NCI-H1930 (cell line): ENCODE results near the gene CNGA1.
"Not testable (repeated sequence)": the region's sequence is repeated elsewhere in the genome, so short reads cannot be mapped to it uniquely, and the experiment has no call there.

Source experiments
- DNase-seq, 2 experiments: peaks; one replicate each; lab custom pipeline; 2025; lab: John Stamatoyannopoulos, UW

The CNGA1 gene

GRCh38 chr4:47968847-47969246 lies 47.6 kb downstream of the CNGA1 start:
- no peak for DNase-seq

- DNase-seq = no peak
Measured at GRCh38 chr4:47954677-47955076, 61.8 kb downstream of the CNGA1 start.

GRCh38 chr4:47954245-47954644 lies 62.2 kb downstream of the CNGA1 start:
- DNase-seq = no peak

DNA sequence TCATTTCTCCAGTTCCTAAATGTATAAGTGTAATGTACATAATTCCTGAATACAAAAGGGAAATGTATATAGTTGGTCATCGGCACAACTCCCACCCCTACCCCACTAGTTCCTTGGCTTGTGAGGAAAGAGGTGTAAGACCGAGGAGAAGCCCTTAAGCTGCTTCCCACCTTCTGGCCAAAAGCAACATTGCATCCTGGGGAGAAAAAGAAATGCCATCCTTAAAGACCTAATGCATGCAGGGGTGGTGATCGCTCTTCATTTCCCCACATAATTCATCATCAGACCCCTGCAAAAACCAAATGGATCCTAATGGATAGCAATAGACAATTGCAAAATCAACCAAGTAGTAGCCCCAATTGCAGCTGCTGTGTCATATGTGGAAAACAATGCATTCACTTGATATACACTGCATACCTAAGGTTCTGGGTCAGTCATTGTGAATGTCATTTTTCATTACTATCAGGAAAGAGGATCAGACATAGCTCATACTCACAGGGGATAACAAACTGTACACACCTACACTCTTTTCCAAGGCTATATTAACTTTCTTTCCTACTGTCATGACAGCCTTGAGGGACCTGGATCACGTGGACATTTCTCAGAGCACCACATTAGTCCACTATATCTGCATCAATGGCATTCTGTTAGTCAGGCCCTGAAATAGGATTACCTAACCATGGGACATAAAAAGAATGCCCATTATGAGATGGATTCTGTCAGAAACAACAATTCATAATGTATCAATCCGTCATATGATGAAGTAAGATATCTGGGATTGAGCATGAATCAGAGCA lies 70.4 kb downstream of the CNGA1 start:
- no peak for DNase-seq

- peak; percentile 26 to 37 for DNase-seq
Measured at GRCh38 chr4:47942081-47942819, 74.2 kb downstream of the CNGA1 start.

DNA sequence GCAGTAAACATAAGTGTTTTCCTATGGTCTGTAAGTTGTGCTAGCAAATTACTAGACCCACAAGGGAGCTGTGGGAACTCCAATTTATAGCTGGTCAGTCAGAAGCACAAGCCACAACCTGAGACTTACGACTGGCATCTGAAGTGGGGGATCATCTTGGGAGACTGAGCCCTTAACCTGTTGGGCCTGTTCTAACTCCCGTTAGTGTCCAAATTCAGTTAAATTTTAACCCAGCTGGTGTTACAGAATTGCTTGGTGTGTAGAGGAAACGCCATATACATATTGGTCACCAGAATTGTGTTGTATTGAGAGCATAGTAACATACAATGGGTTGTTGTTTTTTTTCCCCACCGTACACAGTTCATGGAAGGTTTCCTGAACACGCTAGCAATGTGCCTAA lies 77.0 kb downstream of the CNGA1 start:
- no peak for DNase-seq

GRCh38 chr4:47936336-47936735 lies 80.1 kb downstream of the CNGA1 start:
- no peak for DNase-seq

GRCh38 chr4:47933840-47934239 lies 82.6 kb downstream of the CNGA1 start:
- no peak for DNase-seq

DNA sequence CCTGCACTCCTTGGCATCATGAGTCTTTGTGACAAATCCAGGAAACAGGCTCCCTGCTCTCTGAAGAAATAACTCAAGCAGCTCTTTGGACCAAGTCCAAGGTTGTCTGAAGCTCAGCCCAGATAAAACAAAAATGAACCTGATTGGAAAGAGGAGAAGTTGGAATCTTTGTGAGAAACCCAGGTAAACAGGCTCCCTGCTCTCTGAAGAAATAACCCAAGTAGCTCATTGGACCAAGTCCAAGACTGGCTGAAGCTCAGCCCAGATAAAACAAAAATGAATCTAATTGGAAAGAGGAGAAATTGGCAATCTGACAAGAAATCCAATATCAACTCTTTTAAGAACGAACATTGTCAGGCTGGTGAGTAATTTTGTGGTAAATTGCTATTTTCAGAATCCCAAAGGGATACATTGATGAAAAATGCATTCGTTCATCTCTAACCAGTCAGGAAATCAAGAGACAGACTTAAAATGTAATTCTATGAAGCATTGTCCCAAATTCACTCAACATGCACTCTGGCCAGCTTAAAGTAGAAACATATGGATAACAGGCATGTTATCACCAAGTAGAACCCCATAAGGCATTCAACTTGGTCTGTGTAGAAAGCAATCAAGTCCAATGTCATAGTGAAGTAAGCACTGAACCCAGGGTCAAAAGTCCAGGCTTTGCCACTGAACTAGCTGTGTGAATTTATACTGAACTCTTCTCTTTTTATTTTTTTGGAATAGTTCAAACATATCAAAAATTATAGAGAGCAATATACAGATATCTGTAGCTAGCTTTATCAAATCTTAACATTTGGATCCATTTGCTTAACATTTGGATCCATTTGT lies 85.3 kb downstream of the CNGA1 start:
- DNase-seq = no peak

- no peak for DNase-seq
Measured at GRCh38 chr4:47929682-47930201, 86.7 kb downstream of the CNGA1 start.

DNA sequence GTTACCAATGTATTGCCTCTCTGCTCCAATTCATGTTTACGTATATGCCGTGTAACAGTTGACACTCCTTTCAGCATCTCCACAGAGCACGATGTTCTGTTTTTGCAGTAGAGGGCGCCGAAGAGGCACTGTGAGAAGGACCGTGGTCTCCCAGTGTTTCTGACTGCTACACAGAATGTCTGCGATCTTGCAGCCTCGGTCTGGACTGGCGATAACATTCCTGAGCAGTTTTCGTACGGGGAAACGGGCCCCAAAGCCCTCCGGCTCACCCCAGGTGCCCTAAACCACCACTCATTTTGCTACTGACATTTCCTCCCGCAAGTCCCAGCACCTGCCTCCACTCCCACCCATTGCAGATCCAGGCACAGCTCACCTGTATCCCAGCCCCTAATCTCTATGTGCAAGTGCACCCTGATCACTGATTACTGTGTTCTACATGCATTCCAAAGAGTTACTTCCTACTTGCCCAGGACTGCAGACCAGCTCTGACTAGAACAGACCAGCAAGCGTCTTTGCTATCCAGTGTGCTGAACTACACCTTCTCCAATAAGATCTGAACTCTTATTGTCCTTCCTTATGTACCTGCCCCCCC lies 89.7 kb downstream of the CNGA1 start:
- DNase-seq = peak in 1 of 2 experiments; percentile 17

- DNase-seq = not testable (repeated sequence)
Measured at GRCh38 chr4:47923261-47923608, 93.2 kb downstream of the CNGA1 start.

GRCh38 chr4:47922436-47923260 lies 93.8 kb downstream of the CNGA1 start:
- DNase-seq = not testable (repeated sequence)

DNA sequence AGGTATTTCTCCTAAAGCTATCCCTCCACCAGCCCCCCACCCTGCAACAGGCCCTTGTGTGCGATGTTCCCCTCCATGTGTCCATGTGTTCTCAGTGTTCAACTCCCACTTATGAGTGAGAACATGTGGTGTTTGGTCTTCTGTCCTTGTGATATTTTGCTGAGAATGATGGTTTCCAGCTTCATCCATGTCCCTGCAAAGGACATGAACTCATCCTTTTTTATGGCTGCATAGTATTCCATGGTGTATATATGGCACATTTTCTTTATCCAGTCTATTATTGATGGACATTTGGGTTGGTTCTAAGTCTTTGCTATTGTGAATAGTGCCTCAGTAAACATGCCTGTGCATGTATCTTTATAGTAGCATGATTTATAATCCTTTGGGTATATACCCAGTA lies 99.3 kb downstream of the CNGA1 start:
- DNase-seq = not testable (repeated sequence)

DNA sequence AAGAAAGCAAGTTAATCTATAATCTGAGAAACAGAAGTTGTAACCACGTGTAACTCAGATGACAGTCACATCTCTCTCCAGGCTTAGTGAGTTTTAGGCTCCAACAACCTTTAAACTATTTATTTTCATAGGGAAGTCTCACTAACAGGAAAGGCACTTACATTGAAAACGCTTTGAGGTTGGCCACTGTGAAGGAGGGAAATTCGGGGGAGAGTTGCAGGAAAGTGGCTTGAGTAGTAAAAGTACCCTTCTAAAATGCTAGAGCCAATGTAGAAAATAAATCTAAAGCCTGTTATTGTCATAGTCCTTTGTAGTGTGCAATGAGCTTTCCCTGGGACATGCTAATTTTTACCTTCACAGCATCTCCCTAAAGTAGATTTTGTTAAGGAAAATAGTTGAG lies 101.1 kb downstream of the CNGA1 start:
- no peak for DNase-seq

DNA sequence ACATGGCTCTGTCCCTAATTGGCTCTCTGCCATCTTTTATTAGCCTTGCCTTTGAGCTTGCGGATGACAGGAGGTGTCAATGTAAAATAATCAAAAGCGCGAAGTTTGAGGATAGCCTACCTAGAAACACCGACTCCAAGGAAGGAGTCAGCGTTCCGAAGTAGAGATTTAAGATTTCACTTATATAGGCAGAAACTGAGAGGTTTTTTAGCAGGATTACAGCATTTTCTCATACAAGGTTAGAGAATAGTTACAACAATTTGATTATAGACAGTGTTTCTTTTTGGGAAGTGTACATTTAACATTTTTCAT lies 101.6 kb downstream of the CNGA1 start:
- no peak for DNase-seq

DNA sequence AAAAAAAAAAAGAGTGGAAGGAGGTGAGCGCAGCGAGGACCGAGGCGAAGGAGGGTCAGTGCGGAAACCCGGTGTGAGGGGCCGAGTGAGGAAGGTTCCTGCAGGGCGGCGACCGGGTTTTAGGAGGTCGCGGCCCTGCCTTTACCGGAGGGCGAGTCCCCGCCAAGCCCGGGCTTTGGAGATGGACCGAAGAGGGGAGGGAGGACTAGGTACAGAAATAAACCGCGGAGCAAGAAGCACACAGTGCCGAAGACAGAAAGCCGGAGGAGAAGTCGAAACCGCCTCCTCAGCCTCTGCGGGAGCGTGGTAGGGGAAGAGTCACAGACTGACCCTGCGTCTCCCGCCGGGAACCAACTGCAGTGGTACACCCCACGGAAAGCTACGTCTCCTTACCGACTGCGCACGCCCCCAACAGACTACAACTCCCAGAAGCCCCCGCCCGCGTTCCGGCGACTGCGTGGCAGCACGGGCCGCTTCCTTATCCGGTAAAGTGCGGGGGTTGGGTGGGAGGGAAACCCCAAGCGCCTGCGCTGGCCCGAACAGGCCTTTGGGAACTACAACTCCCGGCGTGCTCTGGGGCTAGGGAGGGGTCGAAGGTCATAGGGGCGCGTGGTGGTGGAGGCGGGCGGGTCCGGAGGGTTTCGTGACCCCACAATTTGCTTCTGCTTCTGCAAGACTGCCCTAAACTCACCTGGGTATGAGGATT lies 102.1 kb downstream of the CNGA1 start, which contains the start of gene NFXL1:
TSS of gene NFXL1 (minus strand) at position 364 of the 706 bp plus-strand sequence. CDS start 380 bp downstream, outside the sequence.
- DNase-seq = peak; percentile 91 to 95

- peak in 1 of 2 experiments; percentile 11 for DNase-seq
Measured at GRCh38 chr4:47913861-47914219, 102.6 kb downstream of the CNGA1 start.

DNA sequence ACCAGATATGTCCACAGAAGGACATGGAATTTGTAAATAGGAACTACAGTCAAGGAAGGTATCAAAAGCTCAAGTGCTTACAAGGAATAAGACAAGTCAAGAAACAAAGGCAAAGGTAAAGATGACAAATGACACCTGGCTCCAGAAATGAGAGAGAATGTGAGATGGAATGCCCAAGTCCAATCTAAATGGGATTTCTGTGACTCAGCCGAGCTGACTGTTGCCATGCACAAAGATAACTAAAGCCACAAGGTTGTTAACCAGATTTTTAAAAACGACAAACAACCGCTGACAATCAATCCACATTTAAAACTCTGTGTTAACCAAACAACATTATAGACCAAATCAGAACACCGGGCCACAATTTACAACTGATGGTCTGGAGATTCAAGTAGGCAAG lies 103.2 kb downstream of the CNGA1 start:
- DNase-seq = no peak

- no peak for DNase-seq
Measured at GRCh38 chr4:47907089-47907646, 109.3 kb downstream of the CNGA1 start.
